ENCODE measurements around the gene MLX.
A peak's percentile ranks its signal among the peaks of the same experiment; 100 is the strongest.

MLX gene

DNA sequence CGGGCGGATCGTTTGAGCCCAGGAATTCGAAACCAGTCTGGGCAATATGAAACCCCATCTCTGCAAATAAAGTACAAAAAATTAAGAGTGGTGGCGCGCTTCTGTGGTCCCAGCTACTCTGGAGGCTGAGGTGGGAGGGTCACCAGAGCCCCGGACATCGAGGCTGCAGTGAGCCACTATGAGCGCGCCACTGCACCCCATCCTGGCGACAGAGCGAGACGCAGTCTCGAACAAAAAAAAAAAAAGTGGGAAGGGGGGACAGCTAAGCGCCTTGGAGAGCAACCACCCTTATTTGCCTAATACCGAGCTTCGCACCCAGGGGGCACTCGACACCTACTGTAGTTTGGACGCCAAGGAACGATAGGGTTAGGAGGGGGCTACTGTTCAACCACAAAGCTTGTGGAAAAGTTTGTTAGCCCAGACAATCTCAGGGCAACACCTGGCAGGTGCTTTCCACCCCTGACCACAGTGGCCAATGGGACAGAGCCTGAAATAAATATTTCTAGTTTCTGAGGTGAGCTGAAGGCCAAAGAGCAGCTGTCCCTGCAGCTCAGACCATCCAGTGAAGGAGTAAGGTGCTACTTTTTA lies 11.5 kb downstream of the MLX start:
- H3K4me3 ChIP-seq: peak overlapping the region; percentile 57 to 61
- DNase-seq: peak in 1 of 2 donors; percentile 69

DNA sequence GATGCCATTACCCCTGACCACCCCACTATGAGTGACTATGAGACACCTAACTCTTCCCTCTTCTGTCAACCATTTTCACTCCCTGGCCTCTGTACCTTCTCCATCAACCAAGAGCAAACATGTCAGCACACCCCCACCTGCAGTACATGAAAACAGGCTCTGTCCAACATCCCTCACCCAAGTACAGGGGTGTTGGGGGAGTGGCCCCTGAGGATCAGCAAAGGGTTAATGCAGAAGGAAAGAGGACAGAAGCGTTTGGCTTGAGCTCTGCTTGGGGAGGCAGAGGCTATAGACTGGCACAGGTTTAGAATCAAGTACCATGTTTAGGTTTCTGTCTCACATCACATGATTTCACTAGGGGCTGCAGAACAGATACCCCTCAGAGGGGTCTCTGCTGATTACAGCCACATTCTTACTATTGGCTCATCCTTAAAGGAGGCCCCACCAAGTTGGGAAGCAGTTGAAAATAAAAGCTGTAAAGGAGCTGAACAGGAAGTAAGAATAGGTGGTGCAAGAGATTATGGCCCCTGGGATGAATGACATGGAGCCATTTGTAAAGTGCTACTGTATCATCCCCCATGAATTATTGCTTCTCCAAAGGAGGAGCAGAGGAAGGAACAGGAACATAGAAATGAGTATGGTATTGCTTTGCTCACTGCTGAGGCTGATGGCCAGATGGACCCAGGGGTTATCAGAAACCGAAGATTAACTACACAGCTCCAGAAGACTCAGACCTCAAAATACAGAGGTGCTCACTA lies 13.1 kb downstream of the MLX start:
- intact Hi-C loops (cut with DNase I; ENCODE audit: low total_unique reads): loop anchor here (10.0 kb wide), 1 partner anchor 185 kb away; the partner anchor contains the start of gene RAMP2
- no peaks in the 10 kb centered on the region for H3K9me3 ChIP-seq
- H3K27me3 ChIP-seq: no peaks in the 10 kb centered on the region
- no peak overlapping the region for H3K27ac ChIP-seq
- peaks cover 40 to 62% (median 53%) of the 10 kb centered on the region in 3 donors for H3K36me3 ChIP-seq
- no peak for TF ChIP-seq CTCF (IDR thresholded peaks at IDR 0.05)
- DNase-seq: no peak
- no peak overlapping the region for H3K4me3 ChIP-seq
- peaks cover 0 to 21% (median 19%) of the 10 kb centered on the region in 4 donors for H3K4me1 ChIP-seq

More for the DNA sequence above, 11.5 kb downstream of the MLX start:
- H3K9me3 ChIP-seq: no peaks in the 10 kb centered on the region
- H3K36me3 ChIP-seq: peaks cover 34 to 62% (median 46%) of the 10 kb centered on the region in 3 donors
- intact Hi-C loops (cut with DNase I; ENCODE audit: low total_unique reads): loop anchor here (1.0 kb wide), 1 partner anchor 105 kb away; no protein-coding TSS in a partner anchor
- peak; percentile 71 to 73 for TF ChIP-seq CTCF (IDR thresholded peaks at IDR 0.05)
- peaks cover 0 to 21% (median 19%) of the 10 kb centered on the region in 4 donors for H3K4me1 ChIP-seq
- peak overlapping the region; percentile 78 to 89 for H3K27ac ChIP-seq
- H3K27me3 ChIP-seq: no peaks in the 10 kb centered on the region

- no peak for TF ChIP-seq CTCF (IDR thresholded peaks at IDR 0.05)
- Histone ChIP-seq H3K9me3 (no peaks in the 10 kb centered on the region), H3K4me3 (no peak overlapping the region), H3K27me3 (no peaks in the 10 kb centered on the region), H3K36me3 (peaks cover 55 to 74% (median 71%) of the 10 kb centered on the region in 3 donors), H3K4me1 (peaks cover 0 to 30% (median 21%) of the 10 kb centered on the region in 4 donors), H3K27ac (no peak overlapping the region)
- intact Hi-C loops (cut with DNase I; ENCODE audit: low total_unique reads): loop anchor here (10.0 kb wide), 1 partner anchor 183 kb away; the partner anchor contains the start of gene RAMP2
- no peak for DNase-seq
Observed at GRCh38 chr17:42581744-42582270, 14.9 kb downstream of the MLX start.

GRCh38 chr17:42584880-42585279 lies 18.0 kb downstream of the MLX start:
- no peak overlapping the region for H3K4me3 ChIP-seq
- peaks cover 0 to 13% (median 5%) of the 10 kb centered on the region in 4 donors for H3K4me1 ChIP-seq
- H3K27me3 ChIP-seq: no peaks in the 10 kb centered on the region
- no peak for DNase-seq
- no peaks in the 10 kb centered on the region for H3K9me3 ChIP-seq
- H3K27ac ChIP-seq: no peak overlapping the region
- intact Hi-C loops (cut with DNase I; ENCODE audit: low total_unique reads): loop anchor here (10.0 kb wide), 1 partner anchor 180 kb away; the partner anchor contains the start of gene RAMP2
- no peak for TF ChIP-seq CTCF (IDR thresholded peaks at IDR 0.05)
- peaks cover 73 to 100% (median 99%) of the 10 kb centered on the region in 3 donors for H3K36me3 ChIP-seq

GRCh38 chr17:42585353-42585752 lies 18.5 kb downstream of the MLX start:
- peaks cover 76 to 100% (median 99%) of the 10 kb centered on the region in 3 donors for H3K36me3 ChIP-seq
- H3K4me3 ChIP-seq: no peak overlapping the region
- DNase-seq: no peak
- no peak for TF ChIP-seq CTCF (IDR thresholded peaks at IDR 0.05)
- H3K4me1 ChIP-seq: peaks cover 0 to 13% (median 5%) of the 10 kb centered on the region in 4 donors
- intact Hi-C loops (cut with DNase I; ENCODE audit: low total_unique reads): loop anchor here (10.0 kb wide), 1 partner anchor 179 kb away; the partner anchor contains the start of gene RAMP2
- no peaks in the 10 kb centered on the region for H3K27me3 ChIP-seq
- H3K27ac ChIP-seq: no peak overlapping the region
- no peaks in the 10 kb centered on the region for H3K9me3 ChIP-seq

Data from tibial artery (tissue), 4 donors.